Tibial nerve (tissue), 4 donors: Measurements from ENCODE around the gene RPL29. TPM values are rescaled to one million over a fixed set of nuclear protein-coding genes. Genes with fewer than 3 reads are reported as not detected.

Source experiments
- DNase-seq, 2 donors: peaks; one replicate each; pipeline ENCODE4 v3.0.0-alpha.2; 2019; ENCODE audit warnings: low spot score in 2 of 2
- H3K27ac ChIP-seq, 4 donors: fragments of 200-600 bp; sonication (generic) in 3 of 4; one replicate each; pipeline ENCODE4 v1.5.1; 2017 to 2019; ENCODE audit warnings: mild to moderate bottlenecking in 1 of 4
- H3K27me3 ChIP-seq, 2 donors: fragments of 200-600 bp; sonication (generic) in 1 of 2; one replicate each; pipeline versions ENCODE4 v1.5.1 to v1.6.0; 2017 to 2019
- H3K36me3 ChIP-seq, 3 donors: fragments of 200-600 bp; sonication (generic); one replicate each; pipeline ENCODE4 v1.5.1; 2018 to 2019
- H3K4me1 ChIP-seq, 4 donors: fragments of 200-600 bp; sonication (generic) in 3 of 4; one replicate each; pipeline ENCODE4 v1.5.1; 2017 to 2019
- H3K4me3 ChIP-seq, 4 donors: fragments of 200-600 bp; sonication (generic) in 3 of 4; one replicate each; pipeline ENCODE4 v1.5.1; 2017 to 2019; ENCODE audit warnings: mild to moderate bottlenecking in 1 of 4, moderate library complexity in 1 of 4
- H3K9me3 ChIP-seq, 4 donors: fragments of 200-600 bp; sonication (generic) in 3 of 4; one replicate each; pipeline ENCODE4 v1.5.1; 2017 to 2019
- EP300 ChIP-seq, 2 donors: sonication (generic); formaldehyde crosslinking; IDR thresholded peaks; one replicate each; pipeline ENCODE4 v1.6.1; 2017; ENCODE audit warnings: antibody characterized with exemption in 2 of 2, mild to moderate bottlenecking in 1 of 2
- POLR2A ChIP-seq, 2 donors: fragments of 450-650 bp; IDR thresholded peaks; one replicate each; pipeline ENCODE4 v1.6.1; 2017; ENCODE audit warnings: antibody characterized with exemption in 2 of 2, mild to moderate bottlenecking in 2 of 2, moderate library complexity in 2 of 2
- WGBS, 2 donors: methylation state at CpG; one replicate each; pipeline ENCODE4 v1.1.5; 2018; 5-methylcytosine and 5-hydroxymethylcytosine counted together
- total RNA-seq, 4 donors: library from RNA; depleted of rRNA; stranded (reverse); fragments of >200 nt; gene quantifications; one replicate each; pipeline ENCODE4 v1.1.0, GENCODE V29; 2016
- TF ChIP-seq, protein P1 (sequence below), 5 experiments: fragments of 200-600 bp in 3 of 5; fragments of 450-650 bp in 2 of 5; sonication (generic) in 3 of 5; IDR thresholded peaks; one replicate each; pipeline ENCODE4 v1.5.1; 2016 to 2019; ENCODE audit warnings: antibody characterized with exemption in 5 of 5, mild to moderate bottlenecking in 3 of 5, moderate library complexity in 2 of 5

Gene RPL29
- total RNA-seq, 4 donors from 2014 or later, result 809 to 1,472 (median 1,336) TPM

DNA sequence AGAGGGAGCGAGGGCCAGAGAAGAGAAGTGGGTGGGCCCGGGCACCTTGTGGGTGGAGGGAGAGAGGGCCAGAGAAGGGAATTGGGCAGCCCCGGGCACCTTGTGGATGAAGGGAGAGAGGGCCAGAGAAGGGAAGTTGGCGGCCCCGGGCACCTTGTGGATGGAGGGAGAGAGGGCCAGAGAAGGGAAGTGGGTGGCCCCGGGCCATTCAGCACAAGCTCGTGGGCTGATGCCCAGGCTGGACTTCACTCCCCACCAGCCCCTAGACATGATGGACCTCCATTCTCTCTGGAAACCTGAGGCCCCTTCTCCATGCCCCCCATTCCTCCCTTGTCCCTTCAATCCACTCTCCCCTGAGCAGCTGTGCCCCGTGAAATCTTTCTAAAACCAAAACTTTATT, 44.9 kb upstream of the RPL29 start:
- Histone ChIP-seq H3K36me3 (no peaks in the 10 kb centered on the region), H3K9me3 (no peaks in the 10 kb centered on the region), H3K4me1 (peaks cover 0 to 65% (median 38%) of the 10 kb centered on the region in 4 donors), H3K27ac (peak overlapping the region; percentile 78 to 97 (median 88)), H3K4me3 (no peak overlapping the region), H3K27me3 (no peaks in the 10 kb centered on the region)
- DNase-seq, result no peak
- TF ChIP-seq EP300 (IDR thresholded peaks at IDR 0.05) (no peak), POLR2A (IDR thresholded peaks at IDR 0.05) (no peak)
- TF ChIP-seq, protein P1, sequence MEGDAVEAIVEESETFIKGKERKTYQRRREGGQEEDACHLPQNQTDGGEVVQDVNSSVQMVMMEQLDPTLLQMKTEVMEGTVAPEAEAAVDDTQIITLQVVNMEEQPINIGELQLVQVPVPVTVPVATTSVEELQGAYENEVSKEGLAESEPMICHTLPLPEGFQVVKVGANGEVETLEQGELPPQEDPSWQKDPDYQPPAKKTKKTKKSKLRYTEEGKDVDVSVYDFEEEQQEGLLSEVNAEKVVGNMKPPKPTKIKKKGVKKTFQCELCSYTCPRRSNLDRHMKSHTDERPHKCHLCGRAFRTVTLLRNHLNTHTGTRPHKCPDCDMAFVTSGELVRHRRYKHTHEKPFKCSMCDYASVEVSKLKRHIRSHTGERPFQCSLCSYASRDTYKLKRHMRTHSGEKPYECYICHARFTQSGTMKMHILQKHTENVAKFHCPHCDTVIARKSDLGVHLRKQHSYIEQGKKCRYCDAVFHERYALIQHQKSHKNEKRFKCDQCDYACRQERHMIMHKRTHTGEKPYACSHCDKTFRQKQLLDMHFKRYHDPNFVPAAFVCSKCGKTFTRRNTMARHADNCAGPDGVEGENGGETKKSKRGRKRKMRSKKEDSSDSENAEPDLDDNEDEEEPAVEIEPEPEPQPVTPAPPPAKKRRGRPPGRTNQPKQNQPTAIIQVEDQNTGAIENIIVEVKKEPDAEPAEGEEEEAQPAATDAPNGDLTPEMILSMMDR (IDR thresholded peaks at IDR 0.05), result no peak
- WGBS, 2 donors, result 44 to 57% methylated on average over 8 of the region's 8 CpGs

DNA sequence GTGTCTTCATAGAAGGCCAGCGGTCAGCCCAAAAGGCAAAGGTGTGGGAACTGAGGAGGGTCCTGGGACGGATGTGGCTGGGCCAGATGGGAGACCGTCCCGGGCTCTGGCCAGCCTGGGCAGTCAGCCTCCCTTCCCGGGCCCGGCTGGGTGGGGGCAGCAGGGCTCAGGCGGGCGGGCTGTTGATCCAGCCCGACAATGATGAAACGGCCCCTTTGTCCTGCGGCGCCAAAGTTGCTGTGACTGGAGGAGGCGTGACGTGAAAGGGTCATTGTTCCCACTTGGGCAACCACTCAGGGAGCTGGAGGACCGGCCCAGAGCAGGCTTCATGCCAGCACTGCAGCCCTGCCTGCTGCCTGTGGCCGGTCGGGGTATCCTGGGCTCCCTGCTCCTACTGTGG, 44.2 kb upstream of the RPL29 start:
- H3K27ac ChIP-seq, result peak overlapping the region; percentile 78 to 97 (median 88)
- H3K9me3 ChIP-seq, result no peaks in the 10 kb centered on the region
- no peaks in the 10 kb centered on the region for H3K36me3 ChIP-seq
- TF ChIP-seq, protein P1 (IDR thresholded peaks at IDR 0.05), result no peak
- TF ChIP-seq EP300 (IDR thresholded peaks at IDR 0.05) (peak; percentile 84 to 90), POLR2A (IDR thresholded peaks at IDR 0.05) (peak in 1 of 2 donors; percentile 37)
- no peaks in the 10 kb centered on the region for H3K27me3 ChIP-seq
- peaks cover 0 to 58% (median 38%) of the 10 kb centered on the region in 4 donors for H3K4me1 ChIP-seq
- peak; percentile 64 to 80 for DNase-seq
- WGBS, 2 donors, result 49 to 73% methylated on average over 14 to 15 of the region's 17 CpGs
- H3K4me3 ChIP-seq, result no peak overlapping the region

DNA sequence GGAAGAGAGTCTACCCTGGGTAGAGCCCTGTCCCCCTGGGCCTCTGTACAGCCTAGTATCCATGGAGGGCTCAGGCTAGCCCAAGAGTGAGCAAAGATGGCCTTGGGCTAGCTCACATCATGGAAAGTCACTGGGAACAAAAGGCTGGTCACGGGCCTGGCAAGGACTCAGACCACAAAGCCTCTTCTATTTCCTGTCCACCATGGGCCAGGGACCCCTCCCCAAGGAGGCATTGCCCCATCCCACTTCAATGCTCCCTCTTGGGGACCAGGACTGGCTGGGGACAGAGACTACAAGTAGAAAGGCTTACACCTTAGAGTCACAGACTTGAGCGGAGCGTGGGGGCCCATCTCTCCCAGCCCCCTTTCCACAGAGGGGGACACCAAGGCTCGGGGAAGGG, 43.7 kb upstream of the RPL29 start:
- 67 to 74% methylated on average over 4 of the region's 4 CpGs for WGBS, 2 donors
- Histone ChIP-seq H3K4me1 (peaks cover 0 to 58% (median 38%) of the 10 kb centered on the region in 4 donors), H3K4me3 (no peak overlapping the region), H3K36me3 (no peaks in the 10 kb centered on the region), H3K27me3 (no peaks in the 10 kb centered on the region), H3K27ac (peak overlapping the region; percentile 78 to 97 (median 88)), H3K9me3 (no peaks in the 10 kb centered on the region)
- DNase-seq, result no peak
- no peak for TF ChIP-seq POLR2A (IDR thresholded peaks at IDR 0.05)
- TF ChIP-seq, protein P1 (IDR thresholded peaks at IDR 0.05), result no peak

DNA sequence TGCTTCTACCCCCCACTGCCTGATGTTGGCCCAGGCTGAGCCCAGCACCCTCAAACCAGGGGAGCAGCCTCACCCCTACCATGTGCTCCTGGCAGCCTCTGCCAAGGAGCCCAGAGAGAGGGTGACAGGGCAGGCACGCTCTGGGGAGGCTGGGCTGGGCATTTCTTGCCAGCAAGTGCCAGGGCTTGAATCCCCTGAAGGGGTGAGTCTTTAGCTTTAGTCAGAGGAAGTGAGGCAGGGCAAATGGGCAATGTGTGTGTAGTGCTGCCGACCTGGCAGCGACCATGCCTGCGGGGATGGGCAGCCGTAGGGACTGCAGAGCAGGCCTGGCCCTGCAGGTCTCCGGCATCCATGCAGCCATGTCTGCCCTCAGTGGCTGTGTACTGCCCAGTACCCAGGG, 42.5 kb upstream of the RPL29 start:
- no peak for DNase-seq

DNA sequence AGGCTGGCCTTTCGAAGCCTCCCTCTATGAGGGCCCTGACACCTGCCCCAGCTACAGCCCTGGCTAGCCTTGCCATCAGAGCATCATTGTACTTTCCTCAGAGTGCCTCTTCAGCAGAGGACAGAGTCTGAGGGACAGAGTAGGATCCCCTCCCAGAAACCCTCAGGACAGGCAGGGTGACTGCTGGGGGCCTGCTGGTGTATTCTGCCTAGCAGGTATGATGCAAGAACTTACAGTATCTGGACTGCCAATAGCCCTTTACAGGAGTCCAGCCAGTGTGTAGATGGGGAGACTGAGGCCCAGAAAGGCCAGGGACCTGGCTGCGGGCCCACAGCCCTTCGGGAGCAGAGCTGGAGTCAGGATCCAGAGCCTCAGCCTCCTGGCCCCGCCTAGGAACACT, 41.6 kb upstream of the RPL29 start:
- Histone ChIP-seq H3K9me3 (no peaks in the 10 kb centered on the region), H3K27me3 (no peaks in the 10 kb centered on the region), H3K36me3 (no peaks in the 10 kb centered on the region), H3K27ac (peak overlapping the region in 2 of 4 donors; percentile 88 to 97), H3K4me3 (no peak overlapping the region), H3K4me1 (peaks cover 0 to 51% (median 38%) of the 10 kb centered on the region in 4 donors)
- TF ChIP-seq POLR2A (IDR thresholded peaks at IDR 0.05) (no peak), EP300 (IDR thresholded peaks at IDR 0.05) (no peak)
- TF ChIP-seq, protein P1 (IDR thresholded peaks at IDR 0.05), result no peak
- 88 to 95% methylated on average over 4 of the region's 4 CpGs for WGBS, 2 donors
- DNase-seq, result no peak

More for the DNA sequence above, 42.5 kb upstream of the RPL29 start:
- WGBS, 2 donors, result 71 to 89% methylated on average over 4 to 6 of the region's 6 CpGs
- Histone ChIP-seq H3K27me3 (no peaks in the 10 kb centered on the region), H3K4me1 (peaks cover 0 to 52% (median 38%) of the 10 kb centered on the region in 4 donors), H3K4me3 (no peak overlapping the region), H3K27ac (peak overlapping the region; percentile 78 to 97 (median 88)), H3K36me3 (no peaks in the 10 kb centered on the region), H3K9me3 (no peaks in the 10 kb centered on the region)
- TF ChIP-seq, protein P1 (IDR thresholded peaks at IDR 0.05), result no peak
- TF ChIP-seq EP300 (IDR thresholded peaks at IDR 0.05) (no peak), POLR2A (IDR thresholded peaks at IDR 0.05) (no peak)
